B cell (primary cell): ENCODE measurements around the gene VENTX. TPM values are rescaled to one million over a fixed set of nuclear protein-coding genes. Genes with fewer than 3 reads are reported as not detected.
A peak's percentile ranks its signal among the peaks of the same experiment; 100 is the strongest.

ENCODE experiments used
- ATAC-seq: fragments of 200-7000 bp; cut with Tn5 transposase; one replicate; pipeline ENCODE4 v1.10.0; 2021; ENCODE audit warnings: low read depth, mild to moderate bottlenecking, moderate number of reproducible peaks, moderate library complexity
- CTCF ChIA-PET: fragments of 350-600 bp; sonication (Branson Sonifier 250); formaldehyde crosslinking; loops from one replicate; lab custom pipeline; 2021; ENCODE audit warnings: antibody characterized with exemption, inconsistent platforms; lab: Charles Lee
- POLR2A ChIA-PET: fragments of 350-600 bp; sonication (Branson Sonifier 250); formaldehyde crosslinking; loops from one replicate; lab custom pipeline; 2021; ENCODE audit warnings: antibody characterized with exemption; lab: Charles Lee
- DNase-seq: peaks from one replicate; pipeline ENCODE4 v3.0.0; 2013
- H2AFZ ChIP-seq: 2 replicates; pipeline ENCODE4 v1.6.1; 2012; ENCODE audit warnings: mild to moderate bottlenecking, low read depth, low read length; ENCODE audit not compliant: insufficient read depth, poor library complexity, severe bottlenecking
- H3K27ac ChIP-seq, 2 donors: 1 replicate in 1 of 2; 2 replicates in 1 of 2; pipeline ENCODE4 v1.5.1; 2012 to 2013; ENCODE audit warnings: low read length in 2 of 2, mild to moderate bottlenecking in 2 of 2, moderate library complexity in 1 of 2
- H3K27me3 ChIP-seq, 4 experiments: fragments of 200-600 bp in 1 of 4; sonication (generic) in 1 of 4; replicated peaks in 1 of 4; 1 replicate in 2 of 4; 2 replicates in 2 of 4; pipeline versions ENCODE4 v1.6.1 to v1.7.0; 2013 to 2016; ENCODE audit warnings: low read length in 3 of 4, mild to moderate bottlenecking in 2 of 4, mixed read lengths in 1 of 4, moderate library complexity in 1 of 4; ENCODE audit not compliant: insufficient read depth in 4 of 4, control insufficient read depth in 3 of 4; ENCODE audit errors: control extremely low read depth in 1 of 4
- H3K36me3 ChIP-seq, 2 experiments: replicated peaks in 1 of 2; 1 replicate in 1 of 2; 2 replicates in 1 of 2; pipeline versions ENCODE4 v1.6.1 to v1.7.1; 2013; ENCODE audit warnings: low read length in 1 of 2; ENCODE audit not compliant: insufficient read depth in 2 of 2, control insufficient read depth in 1 of 2; ENCODE audit errors: control extremely low read depth in 1 of 2, extremely low read depth in 1 of 2
- H3K4me1 ChIP-seq, 2 donors: fragments of 200-600 bp in 1 of 2; sonication (generic) in 1 of 2; 1 replicate in 1 of 2; 2 replicates in 1 of 2; pipeline versions ENCODE4 v1.5.1 to v1.6.1; 2013 to 2017; ENCODE audit warnings: low read length in 2 of 2; ENCODE audit not compliant: control insufficient read depth in 2 of 2, insufficient read depth in 2 of 2
- H3K4me2 ChIP-seq: replicated peaks from 2 replicates; pipeline ENCODE3; 2012; ENCODE audit warnings: mild to moderate bottlenecking, low read depth, low read length; ENCODE audit not compliant: poor library complexity, severe bottlenecking
- H3K4me3 ChIP-seq, 5 experiments: fragments of 200-600 bp in 1 of 5; sonication (generic) in 1 of 5; 1 replicate in 3 of 5; 2 replicates in 2 of 5; pipeline versions ENCODE4 v1.5.1 to v1.7.0; 2011 to 2016; ENCODE audit warnings: low read length in 4 of 5, mild to moderate bottlenecking in 4 of 5, low read depth in 2 of 5, control low read depth in 1 of 5, moderate library complexity in 1 of 5; ENCODE audit not compliant: insufficient read depth in 1 of 5; ENCODE audit errors: control extremely low read depth in 1 of 5, extremely low read depth in 1 of 5
- H3K79me2 ChIP-seq: fragments of 200-600 bp; sonication (generic); one replicate; pipeline ENCODE4 v1.6.0; 2016; ENCODE audit warnings: low read length; ENCODE audit not compliant: control insufficient read depth, insufficient read depth
- H3K9ac ChIP-seq: fragments of 200-600 bp; sonication (generic); 2 replicates; pipeline ENCODE4 v1.6.1; 2017; ENCODE audit warnings: mild to moderate bottlenecking, low read length, moderate library complexity
- H3K9me3 ChIP-seq, 3 donors: one replicate each; pipeline versions ENCODE4 v1.6.1 to v1.7.1; 2013; ENCODE audit warnings: low read length in 2 of 3; ENCODE audit not compliant: control insufficient read depth in 2 of 3, insufficient read depth in 1 of 3; ENCODE audit errors: control extremely low read depth in 1 of 3
- H4K20me1 ChIP-seq: 2 replicates; pipeline ENCODE4 v1.6.0; 2012; ENCODE audit warnings: mild to moderate bottlenecking, low read length; ENCODE audit not compliant: insufficient read depth, control insufficient read depth, poor library complexity, severe bottlenecking
- H3K27ac Mint-ChIP-seq: one replicate; pipeline ENCODE4 v1.8.0; 2021; ENCODE audit warnings: mixed read lengths
- H3K27me3 Mint-ChIP-seq: one replicate; pipeline ENCODE4 v1.8.0; 2021; ENCODE audit warnings: mixed read lengths
- H3K4me1 Mint-ChIP-seq: one replicate; pipeline ENCODE4 v1.8.0; 2021; ENCODE audit warnings: mixed read lengths
- H3K4me3 Mint-ChIP-seq: one replicate; pipeline ENCODE4 v1.8.0; 2021; ENCODE audit warnings: mixed read lengths
- H3K9me3 Mint-ChIP-seq: one replicate; pipeline ENCODE4 v1.8.0; 2022; ENCODE audit warnings: mixed read lengths; ENCODE audit not compliant: insufficient read depth
- EZH2 ChIP-seq: IDR thresholded peaks from 2 replicates; pipeline ENCODE4 v1.6.1; 2012; ENCODE audit warnings: borderline replicate concordance, low read depth, mild to moderate bottlenecking, moderate library complexity, low read length; ENCODE audit not compliant: insufficient read depth, poor library complexity, severe bottlenecking
- WGBS: methylation state at CpG from one replicate; pipeline ENCODE4 v1.1.5; 2013; ENCODE audit warnings: missing lambda C conversion rate; ENCODE audit not compliant: insufficient coverage; 5-methylcytosine and 5-hydroxymethylcytosine counted together
- intact Hi-C: fragments of 100-400 bp; cut with micrococcal nuclease; formaldehyde crosslinking; loops from one replicate; pipeline ENCODE4 v1.10.0; 2022
- polyA plus RNA-seq: library from polyadenylated mRNA; depleted of rRNA; stranded (reverse); fragments of >200 nt; gene quantifications from 2 replicates; pipeline ENCODE4 v1.2.3, GENCODE V29; 2012
- total RNA-seq, 2 donors: library from RNA; stranded (reverse); fragments of 120-200 nt in 1 of 2; gene quantifications; 1 replicate in 1 of 2; 2 replicates in 1 of 2; pipeline versions ENCODE4 v1.2.3 to v1.2.4, GENCODE V29; 2013 to 2022
- TF ChIP-seq, protein P1 (sequence below): fragments of 200-600 bp; IDR thresholded peaks from one replicate; pipeline ENCODE4 v1.8.0; 2022; ENCODE audit warnings: antibody characterized with exemption, mild to moderate bottlenecking

VENTX gene
- total and polyA plus RNA-seq, 2 donors (not counting 1 experiment from before 2014, with no cell fraction given): 0.82 TPM; not detected in 1

DNA sequence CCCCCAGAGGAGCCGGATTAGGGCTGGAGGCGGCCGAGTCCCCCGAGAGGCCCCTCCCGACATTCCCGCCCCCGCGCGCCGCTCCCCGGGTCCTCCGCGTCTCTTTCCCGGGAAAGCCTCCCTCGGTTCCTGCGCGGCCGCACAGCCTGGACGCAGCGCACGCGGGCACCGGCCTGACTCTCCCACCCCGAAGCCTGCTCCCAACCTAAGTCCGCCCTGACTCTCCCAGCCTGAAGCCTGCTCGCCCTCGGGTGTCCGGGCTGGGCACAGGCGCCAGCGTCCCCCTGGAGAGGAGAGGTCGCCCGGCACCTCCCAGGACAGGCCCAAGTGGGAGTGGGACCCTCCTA is 441 bp upstream of the VENTX start:
- H3K9me3 ChIP-seq: no peaks in the 10 kb centered on the region
- no peaks in the 10 kb centered on the region for H3K79me2 ChIP-seq
- 18% methylated on average over 32 of the region's 32 CpGs for WGBS
- TF ChIP-seq, protein P1, sequence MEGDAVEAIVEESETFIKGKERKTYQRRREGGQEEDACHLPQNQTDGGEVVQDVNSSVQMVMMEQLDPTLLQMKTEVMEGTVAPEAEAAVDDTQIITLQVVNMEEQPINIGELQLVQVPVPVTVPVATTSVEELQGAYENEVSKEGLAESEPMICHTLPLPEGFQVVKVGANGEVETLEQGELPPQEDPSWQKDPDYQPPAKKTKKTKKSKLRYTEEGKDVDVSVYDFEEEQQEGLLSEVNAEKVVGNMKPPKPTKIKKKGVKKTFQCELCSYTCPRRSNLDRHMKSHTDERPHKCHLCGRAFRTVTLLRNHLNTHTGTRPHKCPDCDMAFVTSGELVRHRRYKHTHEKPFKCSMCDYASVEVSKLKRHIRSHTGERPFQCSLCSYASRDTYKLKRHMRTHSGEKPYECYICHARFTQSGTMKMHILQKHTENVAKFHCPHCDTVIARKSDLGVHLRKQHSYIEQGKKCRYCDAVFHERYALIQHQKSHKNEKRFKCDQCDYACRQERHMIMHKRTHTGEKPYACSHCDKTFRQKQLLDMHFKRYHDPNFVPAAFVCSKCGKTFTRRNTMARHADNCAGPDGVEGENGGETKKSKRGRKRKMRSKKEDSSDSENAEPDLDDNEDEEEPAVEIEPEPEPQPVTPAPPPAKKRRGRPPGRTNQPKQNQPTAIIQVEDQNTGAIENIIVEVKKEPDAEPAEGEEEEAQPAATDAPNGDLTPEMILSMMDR: no peak
- peak; percentile 16 for TF ChIP-seq EZH2
- Mint-ChIP-seq H3K4me3 (peak overlapping the region; percentile 29), H3K27ac (no peak overlapping the region), H3K9me3 (no peaks in the 10 kb centered on the region), H3K4me1 (peaks cover 34% of the 10 kb centered on the region), H3K27me3 (peaks cover 16% of the 10 kb centered on the region)
- H3K9ac ChIP-seq: peak overlapping the region; percentile 53
- DNase-seq: no peak
- no peak overlapping the region for H2AFZ ChIP-seq
- H3K27ac ChIP-seq: no peak overlapping the region
- H3K36me3 ChIP-seq: no peaks in the 10 kb centered on the region
- peak overlapping the region in 1 of 5 experiments; percentile 42 for H3K4me3 ChIP-seq
- peaks cover 55 to 59% of the 10 kb centered on the region in 2 donors for H3K4me1 ChIP-seq
- POLR2A ChIA-PET: no interaction called here
- peaks cover 0 to 48% (median 19%) of the 10 kb centered on the region in 4 experiments for H3K27me3 ChIP-seq
- intact Hi-C loops: no loop called here
- peaks cover 4% of the 10 kb centered on the region for H4K20me1 ChIP-seq
- H3K4me2 ChIP-seq: peak overlapping the region; percentile 86
- ATAC-seq: no peak
- CTCF ChIA-PET: no interaction called here

DNA sequence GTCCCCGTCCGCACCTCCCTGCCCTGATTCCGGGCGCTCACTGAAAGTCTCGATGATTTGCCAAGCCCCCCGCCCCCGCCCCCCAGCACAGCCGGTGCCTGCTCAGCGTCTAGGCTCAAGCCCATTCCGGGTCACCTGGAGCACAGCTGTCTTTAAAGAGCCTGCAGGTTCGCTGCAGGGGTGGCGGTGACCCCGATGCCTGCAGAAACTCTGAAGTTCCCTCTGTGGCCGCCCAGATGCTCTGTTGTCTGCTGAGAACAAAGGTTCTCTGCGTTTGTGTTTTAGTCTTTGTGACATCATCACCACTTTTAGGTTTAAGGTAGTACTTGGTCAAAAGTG is 780 bp downstream of the VENTX start:
- Histone ChIP-seq H3K27me3 (peaks cover 0 to 45% (median 19%) of the 10 kb centered on the region in 4 experiments), H3K79me2 (no peaks in the 10 kb centered on the region), H3K4me1 (peaks cover 60 to 62% of the 10 kb centered on the region in 2 donors), H2AFZ (no peak overlapping the region), H3K4me3 (no peak overlapping the region), H3K27ac (no peak overlapping the region), H4K20me1 (peaks cover 4% of the 10 kb centered on the region), H3K9ac (no peak overlapping the region), H3K36me3 (no peaks in the 10 kb centered on the region), H3K4me2 (peak overlapping the region; percentile 86), H3K9me3 (no peaks in the 10 kb centered on the region)
- H3K27me3 Mint-ChIP-seq: peaks cover 20% of the 10 kb centered on the region
- intact Hi-C loops: no loop called here
- 87% methylated on average over 13 of the region's 15 CpGs for WGBS
- DNase-seq (no peak), ATAC-seq (no peak)
- no peaks in the 10 kb centered on the region for H3K9me3 Mint-ChIP-seq
- H3K4me1 Mint-ChIP-seq: peaks cover 42% of the 10 kb centered on the region
- ChIA-PET CTCF (interaction anchor here (0.7 kb wide), 1 partner anchor 18 kb away, joined by 3 read pairs; no protein-coding TSS in a partner anchor), POLR2A (no interaction called here)
- H3K4me3 Mint-ChIP-seq: no peak overlapping the region
- H3K27ac Mint-ChIP-seq: no peak overlapping the region
- no peak for TF ChIP-seq EZH2
- TF ChIP-seq, protein P1: no peak
